GM06990 (cell line): Measurements from ENCODE around the gene UNC13A.

Source experiments
- DNase-seq: peaks from one replicate; pipeline ENCODE4 v3.0.0-alpha.2; 2011; ENCODE audit not compliant: insufficient read length; ENCODE audit errors: extremely low read depth
- H3K27me3 ChIP-seq: replicated peaks from 2 replicates; pipeline ENCODE4 v1.6.0; 2011; ENCODE audit warnings: low read length; ENCODE audit not compliant: control insufficient read depth, insufficient read depth
- H3K36me3 ChIP-seq: 2 replicates; pipeline ENCODE4 v1.5.1; 2011; ENCODE audit warnings: low read length; ENCODE audit not compliant: control insufficient read depth, insufficient read depth
- H3K4me3 ChIP-seq: replicated peaks from 2 replicates; pipeline ENCODE4 v1.5.1; 2011; ENCODE audit warnings: low read depth, mild to moderate bottlenecking, control low read depth, low read length
- CTCF ChIP-seq: IDR thresholded peaks from 2 replicates; pipeline ENCODE4 v1.5.1; 2011; ENCODE audit warnings: low read length, control low read depth, mild to moderate bottlenecking, inconsistent platforms; ENCODE audit not compliant: insufficient read depth, poor library complexity, severe bottlenecking

Gene UNC13A

DNA sequence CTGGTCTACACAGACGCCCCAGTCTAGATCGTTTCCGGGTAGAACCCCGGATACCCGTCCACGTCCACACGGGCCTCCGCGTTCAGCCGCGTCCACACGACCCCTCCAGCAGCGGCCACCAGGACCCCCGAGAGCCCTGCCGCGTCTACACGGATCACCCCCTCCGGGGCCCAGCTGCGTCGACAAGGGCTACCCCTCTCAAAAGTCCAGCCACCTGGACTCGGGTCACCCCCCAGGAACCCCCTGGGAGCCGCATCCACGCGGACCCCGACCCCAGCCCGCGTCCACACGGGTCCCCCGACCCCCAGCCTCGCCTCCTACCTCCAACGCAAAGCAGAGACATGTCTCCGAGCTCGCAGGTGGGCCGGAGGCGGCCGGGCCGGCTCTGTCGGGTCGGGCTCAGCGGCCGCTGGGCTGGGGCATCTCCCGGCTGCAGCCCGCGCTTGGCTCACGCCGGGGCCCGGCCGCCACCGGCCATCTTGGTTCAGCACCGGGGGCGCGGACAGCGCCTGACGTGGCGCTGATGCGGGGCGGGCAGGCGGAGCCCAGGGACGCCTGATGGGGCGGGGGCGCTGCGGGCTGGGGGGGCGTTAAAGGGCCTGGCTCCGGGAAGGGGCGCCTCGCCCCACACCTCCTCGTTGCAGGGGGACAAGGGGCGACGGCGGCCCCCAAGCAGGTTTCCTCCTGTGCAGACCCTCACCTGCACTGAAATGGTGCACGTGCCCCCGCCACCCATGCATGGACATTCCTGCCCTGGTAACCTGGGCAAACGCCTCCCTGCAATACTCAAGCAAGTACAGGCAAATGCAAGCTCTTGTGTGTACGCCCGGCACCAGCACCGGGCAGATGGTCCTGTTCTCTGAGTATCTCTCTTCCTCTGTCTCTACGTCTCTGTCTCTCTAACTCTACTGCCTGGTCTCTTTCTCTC, at the start of gene UNC13A:
Gene UNC13A, minus strand, starts transcription at position 498 of the 928 bp plus-strand sequence. Its CDS starts 155 bp downstream, at position 343.
- H3K36me3 ChIP-seq: no peaks in the 10 kb centered on the region
- H3K27me3 ChIP-seq: no peaks in the 10 kb centered on the region; the same call in none of the 2 replicates
- DNase-seq: peak; percentile 40
- no peak within 1 kb of the TSS for H3K4me3 ChIP-seq
- no peak for TF ChIP-seq CTCF

GRCh38 chr19:17737690-17738153, 49.6 kb upstream of the UNC13A start:
- no peak for TF ChIP-seq CTCF
- no peak overlapping the region for H3K4me3 ChIP-seq
- peaks cover 14% of the 10 kb centered on the region for H3K36me3 ChIP-seq
- DNase-seq: no peak
- H3K27me3 ChIP-seq: no peaks in the 10 kb centered on the region

DNA sequence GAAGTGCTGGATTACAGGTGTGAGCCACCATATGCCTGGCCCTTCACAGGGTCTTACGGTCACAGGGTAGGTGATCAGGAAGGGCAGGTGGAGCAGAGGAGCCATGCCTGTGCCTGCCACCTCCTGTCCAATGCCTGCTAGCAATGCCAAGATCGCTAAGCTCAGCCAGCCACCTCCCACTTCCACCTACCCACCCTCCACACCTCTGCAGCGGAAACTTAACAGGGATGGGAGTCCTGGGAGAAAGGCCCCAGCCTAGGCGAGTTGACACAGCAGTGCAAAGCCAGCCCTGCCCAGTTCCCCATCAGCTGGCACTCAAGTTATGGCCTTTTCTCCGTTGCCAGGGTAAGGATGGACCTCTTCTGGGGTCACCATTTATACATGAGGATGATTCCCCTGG, 47.3 kb upstream of the UNC13A start:
- no peaks in the 10 kb centered on the region for H3K27me3 ChIP-seq
- no peak overlapping the region for H3K4me3 ChIP-seq
- peaks cover 14% of the 10 kb centered on the region for H3K36me3 ChIP-seq
- DNase-seq: no peak
- no peak for TF ChIP-seq CTCF

GRCh38 chr19:17734146-17734545, 46.0 kb upstream of the UNC13A start:
- H3K36me3 ChIP-seq: peaks cover 15% of the 10 kb centered on the region
- no peak overlapping the region for H3K4me3 ChIP-seq
- TF ChIP-seq CTCF: no peak
- H3K27me3 ChIP-seq: no peaks in the 10 kb centered on the region
- no peak for DNase-seq

- Histone ChIP-seq H3K27me3 (no peaks in the 10 kb centered on the region), H3K4me3 (no peak overlapping the region), H3K36me3 (peaks cover 18% of the 10 kb centered on the region)
- DNase-seq: no peak
- TF ChIP-seq CTCF: no peak
Observed at GRCh38 chr19:17733127-17733526, 45.0 kb upstream of the UNC13A start.

DNA sequence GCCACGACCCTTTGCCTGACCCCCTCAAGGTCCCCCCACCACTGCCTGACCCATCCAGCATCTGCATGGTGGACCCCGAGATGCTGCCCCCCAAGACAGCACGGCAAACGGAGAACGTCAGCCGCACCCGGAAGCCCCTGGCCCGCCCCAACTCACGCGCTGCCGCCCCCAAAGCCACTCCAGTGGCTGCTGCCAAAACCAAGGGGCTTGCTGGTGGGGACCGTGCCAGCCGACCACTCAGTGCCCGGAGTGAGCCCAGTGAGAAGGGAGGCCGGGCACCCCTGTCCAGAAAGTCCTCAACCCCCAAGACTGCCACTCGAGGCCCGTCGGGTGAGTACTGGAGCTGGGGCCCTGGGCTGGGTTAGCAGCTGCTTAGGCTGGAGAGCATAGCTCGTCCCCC, 39.7 kb upstream of the UNC13A start:
- no peaks in the 10 kb centered on the region for H3K27me3 ChIP-seq
- DNase-seq: no peak
- TF ChIP-seq CTCF: no peak
- H3K36me3 ChIP-seq: peaks cover 40% of the 10 kb centered on the region
- H3K4me3 ChIP-seq: no peak overlapping the region
